ENCODE results near the gene TBX4. TPM values are rescaled to one million over a fixed set of nuclear protein-coding genes. Genes with fewer than 3 reads are reported as not detected.
A peak's percentile ranks its signal among the peaks of the same experiment; 100 is the strongest.

The TBX4 gene
- total and polyA plus RNA-seq, 2 of the 13 experiments (the other 11 are each of a cell fraction or from before 2014, with no cell fraction given) = 0.11 to 1.1 TPM

DNA sequence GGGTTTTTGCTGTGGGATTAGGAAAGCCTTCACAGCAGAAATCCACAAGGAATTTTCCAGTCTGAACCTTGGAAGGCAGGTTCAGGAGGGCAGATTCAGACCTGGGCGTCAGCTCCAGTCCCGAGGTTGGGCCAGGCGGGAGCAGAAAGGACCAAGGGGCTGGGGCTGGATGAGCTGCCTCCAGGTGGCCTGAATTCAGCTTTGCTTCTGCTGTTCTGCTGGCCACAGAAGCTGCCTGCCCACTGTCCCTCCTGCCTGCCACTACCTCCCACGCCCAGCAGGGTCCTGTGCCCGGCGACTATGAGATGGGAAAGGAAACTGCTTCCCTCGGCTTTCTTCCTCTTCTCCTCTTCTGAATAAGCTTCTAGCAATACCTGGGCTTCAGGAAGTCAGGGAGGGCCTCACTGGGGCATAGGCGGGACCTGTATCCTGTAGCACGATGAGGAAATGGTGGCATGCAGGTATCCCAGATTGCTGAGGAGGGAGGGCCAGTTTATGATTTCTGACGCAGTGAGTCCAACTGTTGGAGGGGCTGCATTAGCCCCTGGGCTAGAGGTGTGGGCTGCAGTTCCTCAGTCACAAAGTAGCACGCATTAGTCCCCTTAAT lies 18.4 kb downstream of the TBX4 start:
- Histone ChIP-seq H4K20me1 (ENCODE audit: insufficient read depth, low read length) (no peaks in the 10 kb centered on the region), H3K9me3 (ENCODE audit: low read length) (no peaks in the 10 kb centered on the region), H3K36me3 (replicated peaks in 1 of 2; ENCODE audit: control insufficient read depth in 1 of 2, insufficient read depth in 2 of 2, low read length in 2 of 2) (no peaks in the 10 kb centered on the region), H3K9ac (ENCODE audit: insufficient read depth, low read depth, low read length) (no peak overlapping the region), H3K27ac (ENCODE audit: extremely low read length, insufficient read depth, low read length) (no peak overlapping the region), H3K4me1 (ENCODE audit: insufficient read depth, low read length) (peaks cover 33% of the 10 kb centered on the region), H3K4me2 (ENCODE audit: low read depth, low read length) (no peak overlapping the region), H3K4me3 (replicated peaks in 1 of 3; ENCODE audit: insufficient read depth in 1 of 3, low read depth in 2 of 3, low read length in 3 of 3) (no peak overlapping the region), H2AFZ (ENCODE audit: low read length) (no peak overlapping the region), H3K79me2 (ENCODE audit: insufficient read depth, low read length) (no peaks in the 10 kb centered on the region), H3K27me3 (ENCODE audit: control insufficient read depth in 1 of 2, insufficient read depth in 2 of 2, low read length in 2 of 2) (no peaks in the 10 kb centered on the region)
- ChIA-PET POLR2A (interaction anchor here (1.9 kb wide), 1 partner anchor 9 kb away, joined by 10 read pairs; no protein-coding TSS in a partner anchor), CTCF (ENCODE audit: low intra/inter-chr PET ratio, low total read pairs) (no interaction called here)
- no TSS peak for BruUV-seq (replicated peaks)
- intact Hi-C loops (cut with micrococcal nuclease; ENCODE audit: unreplicated experiment) = no loop called here
- ATAC-seq (peak; percentile 84), FAIRE-seq (no peak), DNase-seq (ENCODE audit: low spot score) (no peak)
- in situ Hi-C loops (cut with HindIII; ENCODE audit: extremely low pct_ligation_motif_present, low pct_unique_long_range_greater_than_20kb) = no loop called here
- TF ChIP-seq ESRRA (CRISPR knock-in tag; IDR thresholded peaks at IDR 0.05; ENCODE audit: low read depth) (no peak), HNF4A (CRISPR knock-in tag; IDR thresholded peaks at IDR 0.05) (peak; percentile 54), MAFK (conservative IDR thresholded peaks at IDR 0.05 in 1 of 2, IDR thresholded peaks at IDR 0.05 in 1 of 2; ENCODE audit: low read length in 2 of 2) (peak in 1 of 2 experiments; percentile 20; a peak in 2 of 4 replicates), MTA1 (CRISPR knock-in tag; IDR thresholded peaks at IDR 0.05; ENCODE audit: borderline replicate concordance) (0 out of 2 replicates have a peak, but pooled peaks have one; percentile 20), KDM5B (CRISPR knock-in tag; IDR thresholded peaks at IDR 0.05; ENCODE audit: borderline replicate concordance) (no peak), HDAC6 (IDR thresholded peaks at IDR 0.05; ENCODE audit: low read depth, low read length) (no peak), MTA3 (CRISPR knock-in tag; IDR thresholded peaks at IDR 0.05) (no peak), ISL2 (CRISPR knock-in tag; IDR thresholded peaks at IDR 0.05) (no peak), XRCC5 (optimal IDR thresholded peaks at IDR 0.05; ENCODE audit: low read length) (peak; percentile 11)
- TF ChIP-seq, protein P1, sequence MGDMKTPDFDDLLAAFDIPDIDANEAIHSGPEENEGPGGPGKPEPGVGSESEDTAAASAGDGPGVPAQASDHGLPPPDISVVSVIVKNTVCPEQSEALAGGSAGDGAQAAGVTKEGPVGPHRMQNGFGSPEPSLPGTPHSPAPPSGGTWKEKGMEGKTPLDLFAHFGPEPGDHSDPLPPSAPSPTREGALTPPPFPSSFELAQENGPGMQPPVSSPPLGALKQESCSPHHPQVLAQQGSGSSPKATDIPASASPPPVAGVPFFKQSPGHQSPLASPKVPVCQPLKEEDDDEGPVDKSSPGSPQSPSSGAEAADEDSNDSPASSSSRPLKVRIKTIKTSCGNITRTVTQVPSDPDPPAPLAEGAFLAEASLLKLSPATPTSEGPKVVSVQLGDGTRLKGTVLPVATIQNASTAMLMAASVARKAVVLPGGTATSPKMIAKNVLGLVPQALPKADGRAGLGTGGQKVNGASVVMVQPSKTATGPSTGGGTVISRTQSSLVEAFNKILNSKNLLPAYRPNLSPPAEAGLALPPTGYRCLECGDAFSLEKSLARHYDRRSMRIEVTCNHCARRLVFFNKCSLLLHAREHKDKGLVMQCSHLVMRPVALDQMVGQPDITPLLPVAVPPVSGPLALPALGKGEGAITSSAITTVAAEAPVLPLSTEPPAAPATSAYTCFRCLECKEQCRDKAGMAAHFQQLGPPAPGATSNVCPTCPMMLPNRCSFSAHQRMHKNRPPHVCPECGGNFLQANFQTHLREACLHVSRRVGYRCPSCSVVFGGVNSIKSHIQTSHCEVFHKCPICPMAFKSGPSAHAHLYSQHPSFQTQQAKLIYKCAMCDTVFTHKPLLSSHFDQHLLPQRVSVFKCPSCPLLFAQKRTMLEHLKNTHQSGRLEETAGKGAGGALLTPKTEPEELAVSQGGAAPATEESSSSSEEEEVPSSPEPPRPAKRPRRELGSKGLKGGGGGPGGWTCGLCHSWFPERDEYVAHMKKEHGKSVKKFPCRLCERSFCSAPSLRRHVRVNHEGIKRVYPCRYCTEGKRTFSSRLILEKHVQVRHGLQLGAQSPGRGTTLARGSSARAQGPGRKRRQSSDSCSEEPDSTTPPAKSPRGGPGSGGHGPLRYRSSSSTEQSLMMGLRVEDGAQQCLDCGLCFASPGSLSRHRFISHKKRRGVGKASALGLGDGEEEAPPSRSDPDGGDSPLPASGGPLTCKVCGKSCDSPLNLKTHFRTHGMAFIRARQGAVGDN (CRISPR knock-in tag; IDR thresholded peaks at IDR 0.05) = 0 out of 2 replicates have a peak, but pooled peaks have one; percentile 23
- 72% methylated on average over 9 of the region's 11 CpGs for WGBS (ENCODE audit: low lambda C conversion rate)

Measured in HepG2 (cell line).